ENCODE data around the gene TNFRSF1A.
"Not testable (repeated sequence)": the region's sequence is repeated elsewhere in the genome, so short reads cannot be mapped to it uniquely, and the experiment has no call there.

TNFRSF1A gene

DNA sequence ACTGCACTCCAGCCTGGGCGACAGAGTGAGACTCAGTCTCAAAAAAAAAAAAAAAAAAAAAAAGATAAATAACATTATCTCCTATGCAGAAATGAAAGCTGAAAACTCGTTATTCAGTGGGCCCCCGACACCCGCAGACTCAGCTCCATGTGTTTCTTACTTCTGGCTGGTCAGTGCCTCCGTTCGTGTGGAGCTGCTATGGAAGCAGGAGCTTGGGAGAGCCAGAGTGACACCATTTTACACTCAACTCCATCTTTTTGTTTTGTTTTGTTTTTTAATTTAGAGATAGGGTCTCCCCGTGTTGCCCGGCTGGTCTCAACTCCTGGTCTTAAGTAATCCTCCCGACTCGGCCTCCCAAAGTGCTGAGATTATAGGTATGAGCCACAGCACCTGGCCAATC, 44.7 kb downstream of the TNFRSF1A start:
- DNase-seq (ENCODE audit: low spot score): no peak
- TF ChIP-seq, protein P1, sequence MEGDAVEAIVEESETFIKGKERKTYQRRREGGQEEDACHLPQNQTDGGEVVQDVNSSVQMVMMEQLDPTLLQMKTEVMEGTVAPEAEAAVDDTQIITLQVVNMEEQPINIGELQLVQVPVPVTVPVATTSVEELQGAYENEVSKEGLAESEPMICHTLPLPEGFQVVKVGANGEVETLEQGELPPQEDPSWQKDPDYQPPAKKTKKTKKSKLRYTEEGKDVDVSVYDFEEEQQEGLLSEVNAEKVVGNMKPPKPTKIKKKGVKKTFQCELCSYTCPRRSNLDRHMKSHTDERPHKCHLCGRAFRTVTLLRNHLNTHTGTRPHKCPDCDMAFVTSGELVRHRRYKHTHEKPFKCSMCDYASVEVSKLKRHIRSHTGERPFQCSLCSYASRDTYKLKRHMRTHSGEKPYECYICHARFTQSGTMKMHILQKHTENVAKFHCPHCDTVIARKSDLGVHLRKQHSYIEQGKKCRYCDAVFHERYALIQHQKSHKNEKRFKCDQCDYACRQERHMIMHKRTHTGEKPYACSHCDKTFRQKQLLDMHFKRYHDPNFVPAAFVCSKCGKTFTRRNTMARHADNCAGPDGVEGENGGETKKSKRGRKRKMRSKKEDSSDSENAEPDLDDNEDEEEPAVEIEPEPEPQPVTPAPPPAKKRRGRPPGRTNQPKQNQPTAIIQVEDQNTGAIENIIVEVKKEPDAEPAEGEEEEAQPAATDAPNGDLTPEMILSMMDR (IDR thresholded peaks at IDR 0.05; ENCODE audit: extremely low read depth, missing control alignments): no peak

DNA sequence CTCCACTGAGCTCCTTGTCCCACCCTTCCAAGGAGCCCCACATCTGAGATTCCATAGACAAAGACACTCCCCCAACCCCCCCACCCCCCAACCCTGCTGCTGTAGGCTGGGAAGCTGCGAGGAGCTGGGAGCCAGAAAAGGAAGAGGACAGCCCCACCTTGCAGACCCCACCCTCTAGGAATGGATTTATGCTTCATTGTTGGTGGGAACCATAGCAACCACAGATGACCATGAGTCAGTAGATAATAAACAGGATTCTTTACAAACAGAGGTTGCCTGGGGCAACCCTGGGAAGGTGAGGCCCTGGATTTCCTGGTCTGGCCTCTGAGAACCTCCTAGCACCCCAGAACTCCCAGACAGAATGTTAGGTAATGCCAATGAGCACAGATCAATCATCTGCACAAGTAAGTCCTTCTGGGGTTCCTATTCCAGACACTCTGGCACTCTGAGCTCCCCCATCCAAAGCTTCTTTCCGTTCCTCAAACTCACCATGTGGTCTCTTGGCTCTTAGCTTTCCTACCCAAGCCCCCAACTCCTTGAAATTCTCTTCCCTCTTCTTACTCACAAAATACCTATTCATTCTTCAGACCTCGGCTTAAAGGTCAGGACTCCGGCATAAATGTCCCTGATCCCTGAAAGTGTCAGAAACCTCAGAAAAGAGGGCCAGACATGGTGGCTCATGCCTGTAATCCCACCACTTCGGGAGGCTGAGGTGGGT, 46.6 kb downstream of the TNFRSF1A start:
- TF ChIP-seq, protein P1 (IDR thresholded peaks at IDR 0.05; ENCODE audit: extremely low read depth, missing control alignments): no peak
- DNase-seq (ENCODE audit: low spot score): no peak

DNA sequence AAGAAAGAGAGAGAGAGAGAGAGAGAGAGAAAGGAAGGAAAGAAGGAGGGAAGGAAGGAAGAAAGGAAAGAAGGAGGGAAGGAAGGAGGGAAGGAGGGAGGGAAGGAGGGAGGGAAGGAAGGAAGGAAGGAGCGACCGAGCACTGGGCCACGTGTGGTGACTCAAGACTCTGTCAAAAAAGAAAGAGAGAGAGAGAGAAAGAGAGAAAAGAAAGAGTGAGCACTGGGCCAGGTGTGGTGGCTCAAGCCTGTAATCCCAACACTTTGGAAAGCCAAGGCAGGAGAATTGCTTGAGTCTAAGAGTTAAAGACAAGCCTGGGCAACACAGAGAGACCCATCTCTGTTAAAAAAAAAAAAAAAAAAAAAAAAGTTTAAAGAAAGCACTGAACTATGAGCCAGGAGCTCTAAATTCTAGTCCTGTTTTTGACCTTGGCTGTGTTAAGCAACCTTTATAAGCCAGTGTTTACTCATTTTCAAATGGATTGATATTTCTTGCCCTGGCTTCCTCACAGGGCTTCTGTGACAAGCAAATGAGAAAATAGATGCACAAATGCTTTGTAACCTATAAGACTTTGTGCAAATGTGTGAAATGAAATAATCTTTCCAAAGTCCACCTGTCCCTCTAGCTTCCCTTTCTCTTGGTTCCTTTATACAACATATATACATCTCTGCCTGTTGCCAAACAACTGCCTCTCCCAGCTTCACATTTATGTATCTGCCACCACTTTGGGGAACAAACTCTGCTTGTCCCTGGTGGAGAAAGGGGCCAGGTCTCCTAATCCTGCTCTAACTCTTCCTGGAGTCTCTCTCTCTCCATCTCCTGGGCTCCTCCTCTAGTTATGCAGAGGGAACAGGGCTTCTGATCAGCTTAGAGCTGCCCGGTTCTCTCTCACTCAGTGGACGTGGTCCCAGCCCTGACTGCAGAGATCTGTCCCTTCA, 47.5 kb downstream of the TNFRSF1A start:
- no peak for DNase-seq (ENCODE audit: low spot score)
- TF ChIP-seq, protein P1 (IDR thresholded peaks at IDR 0.05; ENCODE audit: extremely low read depth, missing control alignments): no peak

DNA sequence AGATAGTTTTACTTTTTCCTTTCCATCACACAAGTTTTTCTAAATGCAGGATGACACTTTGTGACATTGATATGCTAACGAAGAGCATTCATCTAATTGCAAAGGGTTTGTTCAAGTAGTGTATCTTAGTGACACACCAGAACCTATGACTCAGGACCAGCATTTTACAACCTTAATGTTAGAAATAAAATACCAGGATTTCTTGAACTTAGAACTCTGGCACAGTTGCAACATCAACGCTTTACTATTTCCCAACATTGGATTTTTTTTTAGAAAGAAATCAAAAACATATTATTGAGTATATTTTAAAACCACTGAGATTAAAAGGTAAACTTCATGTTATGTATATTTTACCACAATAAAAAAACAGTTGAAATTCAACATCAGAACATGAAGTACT, 49.3 kb downstream of the TNFRSF1A start:
- TF ChIP-seq, protein P1 (IDR thresholded peaks at IDR 0.05; ENCODE audit: extremely low read depth, missing control alignments): no peak
- no peak for DNase-seq (ENCODE audit: low spot score)

DNA sequence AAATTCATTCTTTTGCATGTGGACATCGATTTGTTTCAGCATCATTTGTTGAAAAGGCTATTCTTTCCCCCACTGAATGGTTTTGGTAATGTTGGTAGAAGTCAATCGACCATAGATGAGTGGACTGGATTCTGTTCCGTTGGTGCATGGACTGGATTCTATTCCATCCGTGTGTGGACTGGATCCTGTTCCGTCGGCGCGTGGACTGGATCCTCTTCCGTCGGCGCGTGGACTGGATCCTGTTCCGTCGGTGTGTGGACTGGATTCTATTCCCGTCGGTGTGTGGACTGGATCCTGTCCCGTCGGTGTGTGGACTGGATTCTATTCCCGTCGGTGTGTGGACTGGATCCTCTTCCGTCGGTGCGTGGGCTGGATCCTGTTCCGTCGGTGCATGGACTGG, 52.0 kb downstream of the TNFRSF1A start:
- not testable (repeated sequence) for DNase-seq (ENCODE audit: low spot score)

DNA sequence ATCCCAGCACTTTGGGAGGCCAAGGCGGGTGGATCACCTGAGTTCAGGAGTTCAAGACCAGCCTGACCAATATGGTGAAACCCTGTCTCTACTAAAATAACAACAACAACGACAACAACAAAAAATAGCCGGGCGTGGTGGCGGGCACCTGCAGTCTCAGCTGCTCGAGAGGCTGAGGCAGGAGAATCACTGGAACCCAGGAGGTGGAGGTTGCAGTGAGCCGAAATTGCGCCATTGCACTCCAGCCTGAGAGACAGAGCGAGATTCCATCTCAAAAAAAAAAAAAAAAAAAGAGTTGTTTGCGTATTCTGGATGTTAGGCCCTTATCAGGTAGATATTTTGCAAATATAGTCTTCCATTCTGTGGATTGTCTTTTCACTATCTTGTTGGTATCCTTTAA, 52.8 kb downstream of the TNFRSF1A start:
- DNase-seq (ENCODE audit: low spot score): not testable (repeated sequence)

DNA sequence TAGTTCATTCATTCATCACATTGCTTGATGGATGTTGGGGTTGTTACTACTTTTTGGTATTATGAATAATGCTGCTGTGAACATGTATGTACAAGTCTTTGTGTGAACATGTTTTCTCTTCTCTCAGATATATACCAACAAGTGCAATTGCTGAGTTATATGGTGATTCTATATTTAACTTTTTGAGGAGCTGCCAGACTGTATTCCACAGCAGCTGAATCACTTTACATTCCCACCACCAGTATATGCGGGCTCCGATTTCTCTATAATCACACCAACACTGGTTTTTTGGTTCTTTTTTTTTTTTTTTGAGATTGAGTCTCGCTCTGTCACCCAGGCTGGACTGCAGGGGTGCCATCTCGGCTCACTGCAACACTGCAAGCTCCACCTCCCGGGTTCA, 53.6 kb downstream of the TNFRSF1A start:
- TF ChIP-seq, protein P1 (IDR thresholded peaks at IDR 0.05; ENCODE audit: extremely low read depth, missing control alignments): no peak
- DNase-seq (ENCODE audit: low spot score): no peak

DNA sequence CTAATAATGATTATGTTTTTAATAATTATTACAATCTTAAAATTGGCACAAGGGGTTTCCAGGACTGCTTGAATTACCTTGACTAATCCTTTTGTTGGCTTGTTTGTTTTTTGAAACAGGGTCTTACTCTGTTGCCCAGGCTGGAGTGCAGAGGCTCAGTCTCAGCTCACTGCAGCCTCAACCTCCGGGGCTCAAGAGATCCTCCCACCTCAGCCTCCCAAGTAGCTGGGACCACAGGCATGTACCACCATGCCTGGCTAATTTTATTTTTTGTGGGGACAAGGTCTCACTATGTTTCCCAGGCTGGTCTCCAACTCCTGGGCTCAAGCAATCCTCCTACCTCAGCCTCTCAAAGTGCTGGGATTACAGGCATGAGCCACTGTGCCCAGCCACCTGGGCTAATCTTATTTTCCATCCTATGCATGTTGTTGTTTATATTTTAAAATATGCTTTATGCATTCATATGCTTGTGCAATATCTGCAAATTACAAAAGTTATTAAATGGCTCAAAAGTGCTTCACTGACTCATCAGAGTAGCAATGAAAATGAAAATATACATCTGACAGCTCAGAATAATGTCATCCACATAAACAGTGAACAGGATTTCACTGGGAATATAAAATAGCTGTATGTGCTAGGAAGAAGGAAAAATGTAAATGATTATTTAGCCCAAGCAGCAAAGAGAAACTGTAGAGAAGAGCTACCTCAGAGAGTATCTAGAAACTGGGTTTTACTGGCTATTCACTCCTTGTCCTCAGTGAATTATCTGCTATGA, 56.2 kb downstream of the TNFRSF1A start:
- no peak for DNase-seq (ENCODE audit: low spot score)
- TF ChIP-seq, protein P1 (IDR thresholded peaks at IDR 0.05; ENCODE audit: extremely low read depth, missing control alignments): no peak

Data from GM20000 (cell line).